22Rv1 (cell line): Measurements from ENCODE around the gene KCNK4.
A peak's percentile ranks its signal among the peaks of the same experiment; 100 is the strongest.

Experiments
- CTCF ChIP-seq: fragments of 450-650 bp; IDR thresholded peaks from 2 replicates; pipeline ENCODE4 v1.5.1; 2017; ENCODE audit warnings: mild to moderate bottlenecking
- ZFX ChIP-seq: fragments of 450-650 bp; IDR thresholded peaks from 2 replicates; pipeline ENCODE4 v1.6.1; 2017; ENCODE audit warnings: antibody characterized with exemption, borderline replicate concordance

DNA sequence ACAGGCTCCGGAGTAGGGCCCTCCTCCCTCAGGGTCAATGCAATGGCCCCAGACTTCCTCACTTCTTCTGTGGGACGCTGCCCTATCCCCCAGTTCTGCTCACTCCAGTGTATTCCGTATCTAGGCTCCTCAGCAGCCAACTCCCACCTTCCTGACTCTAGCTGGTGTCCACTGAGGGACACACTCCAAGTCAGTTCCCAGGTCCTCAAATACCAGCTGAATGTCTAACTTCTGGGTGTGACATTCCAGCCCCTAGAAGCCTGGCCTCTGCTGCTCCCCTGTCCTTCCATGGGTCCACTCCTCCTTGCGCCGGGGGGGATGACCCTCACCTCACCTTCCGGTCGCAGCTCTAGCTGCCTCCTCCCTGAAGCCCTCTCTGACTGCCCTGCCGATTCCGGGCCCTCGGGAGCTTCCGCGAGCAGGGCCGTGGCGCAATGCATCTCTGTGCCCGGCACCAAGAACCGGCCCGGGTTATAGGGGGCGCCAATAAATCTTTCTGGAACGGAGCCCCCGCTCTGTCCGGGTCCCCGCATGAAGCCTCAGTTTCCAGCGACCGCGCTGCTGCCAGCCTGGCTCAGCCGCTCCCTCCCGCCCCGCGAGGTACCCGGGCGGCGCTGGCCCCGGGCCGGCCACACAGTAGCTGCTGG is 22.1 kb upstream of the KCNK4 start:
- peak; percentile 17; the same call in 1 of the 2 replicates for TF ChIP-seq CTCF
- TF ChIP-seq ZFX: no peak
